GM23338 (cell line): ENCODE measurements around the gene LRMDA. TPM values are rescaled to one million over a fixed set of nuclear protein-coding genes. Genes with fewer than 3 reads are reported as not detected.

Source experiments
- ATAC-seq: fragments of 200-7000 bp; cut with Tn5 transposase; 3 replicates; pipeline ENCODE4 v1.9.1; 2020
- DNase-seq: peaks from one replicate; pipeline ENCODE4 v3.0.0-alpha.2; 2015; ENCODE audit warnings: low spot score
- H2AFZ ChIP-seq: fragments of 200-600 bp; sonication (generic); 2 replicates; pipeline ENCODE4 v1.8.0; 2016; ENCODE audit warnings: antibody characterized with exemption, mild to moderate bottlenecking, moderate library complexity
- H3F3A ChIP-seq: fragments of 200-600 bp; sonication (generic); replicated peaks from 2 replicates; pipeline ENCODE4 v1.8.0; 2017; ENCODE audit warnings: antibody characterized with exemption, mixed run types, low read depth
- H3K27ac ChIP-seq: fragments of 200-600 bp; sonication (generic); 2 replicates; pipeline ENCODE4 v1.6.1; 2016; ENCODE audit warnings: low read depth
- H3K27me3 ChIP-seq: fragments of 200-600 bp; sonication (generic); 2 replicates; pipeline ENCODE4 v1.8.0; 2016; ENCODE audit warnings: mild to moderate bottlenecking, mixed run types, moderate library complexity; ENCODE audit not compliant: insufficient read depth
- H3K36me3 ChIP-seq: fragments of 200-600 bp; sonication (generic); 2 replicates; pipeline ENCODE4 v1.8.0; 2016; ENCODE audit warnings: mild to moderate bottlenecking; ENCODE audit not compliant: insufficient read depth
- H3K4me1 ChIP-seq: fragments of 200-600 bp; sonication (generic); 2 replicates; pipeline ENCODE4 v1.8.0; 2016; ENCODE audit warnings: mild to moderate bottlenecking, moderate library complexity; ENCODE audit not compliant: insufficient read depth
- H3K4me2 ChIP-seq: fragments of 200-600 bp; sonication (generic); 2 replicates; pipeline ENCODE4 v1.7.1; 2017; ENCODE audit warnings: mixed run types
- H3K4me3 ChIP-seq: fragments of 200-600 bp; sonication (generic); 2 replicates; pipeline ENCODE4 v1.6.1; 2016; ENCODE audit warnings: mixed run types
- H3K79me2 ChIP-seq: fragments of 200-600 bp; sonication (generic); replicated peaks from 2 replicates; pipeline ENCODE4 v1.8.0; 2017; ENCODE audit warnings: mild to moderate bottlenecking; ENCODE audit not compliant: insufficient read depth
- H3K9me2 ChIP-seq: fragments of 200-600 bp; sonication (generic); 2 replicates; pipeline ENCODE4 v1.8.0; 2017; ENCODE audit not compliant: insufficient read depth
- H4K20me1 ChIP-seq: fragments of 200-600 bp; sonication (generic); replicated peaks from 2 replicates; pipeline ENCODE4 v1.8.0; 2017; ENCODE audit warnings: mild to moderate bottlenecking; ENCODE audit not compliant: insufficient read depth
- H3K27ac Mint-ChIP-seq: 2 replicates; pipeline ENCODE4 v1.8.0; 2020; ENCODE audit warnings: inconsistent platforms, mild to moderate bottlenecking, moderate library complexity, mixed read lengths
- H3K27me3 Mint-ChIP-seq: 3 replicates; pipeline ENCODE4 v1.8.0; 2022; ENCODE audit warnings: low read depth, mild to moderate bottlenecking, moderate library complexity, mixed read lengths, inconsistent platforms; ENCODE audit not compliant: insufficient read depth, poor library complexity
- H3K36me3 Mint-ChIP-seq: 3 replicates; pipeline ENCODE4 v1.8.0; 2021; ENCODE audit warnings: low read depth, mild to moderate bottlenecking, inconsistent platforms, moderate library complexity, mixed read lengths
- H3K4me1 Mint-ChIP-seq: 3 replicates; pipeline ENCODE4 v1.8.0; 2020; ENCODE audit warnings: mild to moderate bottlenecking, inconsistent platforms, mixed read lengths
- H3K4me3 Mint-ChIP-seq: 3 replicates; pipeline ENCODE4 v1.8.0; 2021; ENCODE audit warnings: moderate library complexity, mild to moderate bottlenecking, inconsistent platforms, mixed read lengths
- H3K9me3 Mint-ChIP-seq: 3 replicates; pipeline ENCODE4 v1.8.0; 2020; ENCODE audit warnings: moderate library complexity, mild to moderate bottlenecking, inconsistent platforms, mixed read lengths
- POLR2AphosphoS5 ChIP-seq: IDR thresholded peaks from 2 replicates; pipeline ENCODE4 v1.6.1; 2016; ENCODE audit warnings: antibody characterized with exemption, low read depth
- STAT1 ChIP-seq: IDR thresholded peaks from one replicate; pipeline ENCODE4 v1.6.1; 2016; ENCODE audit warnings: antibody characterized with exemption; ENCODE audit not compliant: unreplicated experiment
- ZNF331 ChIP-seq: fragments of 250-450 bp; sonication (Bioruptor Pico); IDR thresholded peaks from 2 replicates; pipeline ENCODE4 v1.5.0; 2020; ENCODE audit warnings: low read depth, mild to moderate bottlenecking, moderate library complexity
- polyA plus RNA-seq: library from polyadenylated mRNA; unstranded; fragments of >200 nt; fragmentation: Nextera tagmentation; extraction: Ambion mirVana; gene quantifications from 2 replicates; pipeline ENCODE4 v1.2.1, GENCODE V29; 2016
- total RNA-seq: library from RNA; depleted of rRNA; stranded (reverse); fragments of >200 nt; shearing (Covaris generic); gene quantifications from 2 replicates; pipeline ENCODE4 v1.2.3, GENCODE V29; 2014
- TF ChIP-seq, protein P1 (sequence below): fragments of 250-450 bp; sonication (Bioruptor Pico); IDR thresholded peaks from 2 replicates; pipeline ENCODE4 v1.5.0; 2020; ENCODE audit warnings: mild to moderate bottlenecking, moderate library complexity
- TF ChIP-seq, protein P2 (sequence below): IDR thresholded peaks from one replicate; pipeline ENCODE4 v1.6.1; 2018; ENCODE audit warnings: antibody characterized with exemption; ENCODE audit not compliant: unreplicated experiment

Gene LRMDA
- total and polyA plus RNA-seq, 2 experiments from 2014 or later, result 0.90 to 1.8 TPM

DNA sequence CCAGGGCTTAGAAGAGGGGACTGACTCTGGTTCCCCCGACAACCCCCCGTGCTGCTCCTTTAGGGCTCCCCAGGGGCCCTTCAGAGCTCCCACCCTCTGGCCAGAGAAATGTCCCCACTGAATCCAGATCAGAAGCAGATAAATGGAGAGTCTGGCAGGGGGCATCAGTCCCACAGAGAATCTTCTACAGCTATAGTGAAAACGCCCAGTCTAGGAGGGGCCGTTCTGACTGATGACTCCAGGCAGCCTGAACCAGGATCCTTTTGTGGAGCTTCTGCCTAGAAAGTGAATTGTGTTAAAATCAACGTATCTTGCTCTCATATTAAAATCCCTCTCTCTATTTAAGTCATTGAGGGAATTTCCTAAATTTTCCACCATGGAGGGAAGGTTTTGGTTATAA, 471.4 kb downstream of the LRMDA start:
- H3K4me1 Mint-ChIP-seq, result peaks cover 12% of the 10 kb centered on the region; the same call in 1 of the 3 replicates
- TF ChIP-seq, protein P1, sequence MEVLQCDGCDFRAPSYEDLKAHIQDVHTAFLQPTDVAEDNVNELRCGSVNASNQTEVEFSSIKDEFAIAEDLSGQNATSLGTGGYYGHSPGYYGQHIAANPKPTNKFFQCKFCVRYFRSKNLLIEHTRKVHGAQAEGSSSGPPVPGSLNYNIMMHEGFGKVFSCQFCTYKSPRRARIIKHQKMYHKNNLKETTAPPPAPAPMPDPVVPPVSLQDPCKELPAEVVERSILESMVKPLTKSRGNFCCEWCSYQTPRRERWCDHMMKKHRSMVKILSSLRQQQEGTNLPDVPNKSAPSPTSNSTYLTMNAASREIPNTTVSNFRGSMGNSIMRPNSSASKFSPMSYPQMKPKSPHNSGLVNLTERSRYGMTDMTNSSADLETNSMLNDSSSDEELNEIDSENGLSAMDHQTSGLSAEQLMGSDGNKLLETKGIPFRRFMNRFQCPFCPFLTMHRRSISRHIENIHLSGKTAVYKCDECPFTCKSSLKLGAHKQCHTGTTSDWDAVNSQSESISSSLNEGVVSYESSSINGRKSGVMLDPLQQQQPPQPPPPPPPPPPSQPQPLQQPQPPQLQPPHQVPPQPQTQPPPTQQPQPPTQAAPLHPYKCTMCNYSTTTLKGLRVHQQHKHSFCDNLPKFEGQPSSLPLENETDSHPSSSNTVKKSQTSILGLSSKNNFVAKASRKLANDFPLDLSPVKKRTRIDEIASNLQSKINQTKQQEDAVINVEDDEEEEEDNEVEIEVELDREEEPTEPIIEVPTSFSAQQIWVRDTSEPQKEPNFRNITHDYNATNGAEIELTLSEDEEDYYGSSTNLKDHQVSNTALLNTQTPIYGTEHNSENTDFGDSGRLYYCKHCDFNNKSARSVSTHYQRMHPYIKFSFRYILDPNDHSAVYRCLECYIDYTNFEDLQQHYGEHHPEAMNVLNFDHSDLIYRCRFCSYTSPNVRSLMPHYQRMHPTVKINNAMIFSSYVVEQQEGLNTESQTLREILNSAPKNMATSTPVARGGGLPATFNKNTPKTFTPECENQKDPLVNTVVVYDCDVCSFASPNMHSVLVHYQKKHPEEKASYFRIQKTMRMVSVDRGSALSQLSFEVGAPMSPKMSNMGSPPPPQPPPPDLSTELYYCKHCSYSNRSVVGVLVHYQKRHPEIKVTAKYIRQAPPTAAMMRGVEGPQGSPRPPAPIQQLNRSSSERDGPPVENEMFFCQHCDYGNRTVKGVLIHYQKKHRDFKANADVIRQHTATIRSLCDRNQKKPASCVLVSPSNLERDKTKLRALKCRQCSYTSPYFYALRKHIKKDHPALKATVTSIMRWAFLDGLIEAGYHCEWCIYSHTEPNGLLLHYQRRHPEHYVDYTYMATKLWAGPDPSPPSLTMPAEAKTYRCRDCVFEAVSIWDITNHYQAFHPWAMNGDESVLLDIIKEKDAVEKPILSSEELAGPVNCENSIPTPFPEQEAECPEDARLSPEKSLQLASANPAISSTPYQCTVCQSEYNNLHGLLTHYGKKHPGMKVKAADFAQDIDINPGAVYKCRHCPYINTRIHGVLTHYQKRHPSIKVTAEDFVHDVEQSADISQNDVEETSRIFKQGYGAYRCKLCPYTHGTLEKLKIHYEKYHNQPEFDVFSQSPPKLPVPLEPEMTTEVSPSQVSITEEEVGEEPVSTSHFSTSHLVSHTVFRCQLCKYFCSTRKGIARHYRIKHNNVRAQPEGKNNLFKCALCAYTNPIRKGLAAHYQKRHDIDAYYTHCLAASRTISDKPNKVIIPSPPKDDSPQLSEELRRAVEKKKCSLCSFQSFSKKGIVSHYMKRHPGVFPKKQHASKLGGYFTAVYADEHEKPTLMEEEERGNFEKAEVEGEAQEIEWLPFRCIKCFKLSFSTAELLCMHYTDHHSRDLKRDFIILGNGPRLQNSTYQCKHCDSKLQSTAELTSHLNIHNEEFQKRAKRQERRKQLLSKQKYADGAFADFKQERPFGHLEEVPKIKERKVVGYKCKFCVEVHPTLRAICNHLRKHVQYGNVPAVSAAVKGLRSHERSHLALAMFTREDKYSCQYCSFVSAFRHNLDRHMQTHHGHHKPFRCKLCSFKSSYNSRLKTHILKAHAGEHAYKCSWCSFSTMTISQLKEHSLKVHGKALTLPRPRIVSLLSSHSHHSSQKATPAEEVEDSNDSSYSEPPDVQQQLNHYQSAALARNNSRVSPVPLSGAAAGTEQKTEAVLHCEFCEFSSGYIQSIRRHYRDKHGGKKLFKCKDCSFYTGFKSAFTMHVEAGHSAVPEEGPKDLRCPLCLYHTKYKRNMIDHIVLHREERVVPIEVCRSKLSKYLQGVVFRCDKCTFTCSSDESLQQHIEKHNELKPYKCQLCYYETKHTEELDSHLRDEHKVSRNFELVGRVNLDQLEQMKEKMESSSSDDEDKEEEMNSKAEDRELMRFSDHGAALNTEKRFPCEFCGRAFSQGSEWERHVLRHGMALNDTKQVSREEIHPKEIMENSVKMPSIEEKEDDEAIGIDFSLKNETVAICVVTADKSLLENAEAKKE (CRISPR knock-in tag), result no peak
- TF ChIP-seq ZNF331 (CRISPR knock-in tag), result no peak
- TF ChIP-seq POLR2AphosphoS5, result no peak
- no peak for TF ChIP-seq STAT1
- Histone ChIP-seq H2AFZ (no peak overlapping the region), H3K4me2 (no peak overlapping the region), H3K27ac (no peak overlapping the region), H3K4me1 (no peaks in the 10 kb centered on the region; the same call in 1 of the 2 replicates), H3K4me3 (no peak overlapping the region), H3F3A (no peaks in the 10 kb centered on the region), H3K79me2 (no peaks in the 10 kb centered on the region), H3K36me3 (no peaks in the 10 kb centered on the region), H3K9me2 (no peaks in the 10 kb centered on the region), H4K20me1 (no peaks in the 10 kb centered on the region), H3K27me3 (no peaks in the 10 kb centered on the region)
- no peak overlapping the region for H3K27ac Mint-ChIP-seq
- H3K4me3 Mint-ChIP-seq, result no peak overlapping the region
- H3K9me3 Mint-ChIP-seq, result no peaks in the 10 kb centered on the region
- H3K27me3 Mint-ChIP-seq, result peaks cover 4% of the 10 kb centered on the region
- no peak for ATAC-seq
- no peak for DNase-seq
- H3K36me3 Mint-ChIP-seq, result no peaks in the 10 kb centered on the region

DNA sequence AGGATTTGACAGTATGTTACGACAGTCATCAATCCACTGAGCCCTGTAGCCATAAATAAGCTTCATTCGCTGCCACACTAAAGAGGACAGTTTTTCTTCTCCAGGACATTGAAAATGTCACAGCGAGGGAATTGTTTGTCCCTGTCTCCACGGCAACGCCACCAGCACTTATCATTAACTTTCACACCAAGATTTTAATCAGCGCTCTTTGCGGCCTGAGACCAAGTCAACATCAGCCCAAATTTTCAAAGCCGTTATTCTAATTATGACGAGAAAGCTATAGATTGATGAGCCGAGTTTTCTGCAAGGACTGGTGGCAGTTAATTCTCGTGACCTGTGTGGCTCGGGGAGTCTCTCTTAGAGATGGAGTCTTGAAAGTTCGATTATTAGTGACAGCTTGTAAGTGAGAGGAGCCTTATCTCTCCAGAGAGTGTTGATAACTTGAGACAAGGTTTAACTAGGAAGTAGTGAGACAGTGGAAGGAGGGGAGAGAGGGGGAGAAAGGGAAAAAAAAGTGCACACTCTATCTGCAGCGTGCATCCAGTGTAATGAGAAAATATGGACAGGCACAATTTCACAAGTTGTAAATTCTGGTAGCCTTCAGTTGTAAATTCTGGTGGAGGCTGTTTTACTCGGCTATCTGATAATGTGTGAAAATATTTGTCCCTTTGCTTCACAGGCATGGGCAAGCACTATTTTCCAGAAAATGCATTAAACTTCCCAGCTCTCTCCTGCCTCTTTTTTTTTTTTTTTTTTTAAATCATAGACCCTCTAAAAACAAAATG, 473.3 kb downstream of the LRMDA start:
- Histone ChIP-seq H2AFZ (no peak overlapping the region), H4K20me1 (no peaks in the 10 kb centered on the region), H3K79me2 (no peaks in the 10 kb centered on the region), H3K4me1 (no peaks in the 10 kb centered on the region; the same call in 1 of the 2 replicates), H3K4me3 (no peak overlapping the region), H3K27ac (no peak overlapping the region), H3K4me2 (no peak overlapping the region), H3K9me2 (no peaks in the 10 kb centered on the region), H3F3A (no peaks in the 10 kb centered on the region), H3K27me3 (no peaks in the 10 kb centered on the region), H3K36me3 (no peaks in the 10 kb centered on the region)
- TF ChIP-seq, protein P2, sequence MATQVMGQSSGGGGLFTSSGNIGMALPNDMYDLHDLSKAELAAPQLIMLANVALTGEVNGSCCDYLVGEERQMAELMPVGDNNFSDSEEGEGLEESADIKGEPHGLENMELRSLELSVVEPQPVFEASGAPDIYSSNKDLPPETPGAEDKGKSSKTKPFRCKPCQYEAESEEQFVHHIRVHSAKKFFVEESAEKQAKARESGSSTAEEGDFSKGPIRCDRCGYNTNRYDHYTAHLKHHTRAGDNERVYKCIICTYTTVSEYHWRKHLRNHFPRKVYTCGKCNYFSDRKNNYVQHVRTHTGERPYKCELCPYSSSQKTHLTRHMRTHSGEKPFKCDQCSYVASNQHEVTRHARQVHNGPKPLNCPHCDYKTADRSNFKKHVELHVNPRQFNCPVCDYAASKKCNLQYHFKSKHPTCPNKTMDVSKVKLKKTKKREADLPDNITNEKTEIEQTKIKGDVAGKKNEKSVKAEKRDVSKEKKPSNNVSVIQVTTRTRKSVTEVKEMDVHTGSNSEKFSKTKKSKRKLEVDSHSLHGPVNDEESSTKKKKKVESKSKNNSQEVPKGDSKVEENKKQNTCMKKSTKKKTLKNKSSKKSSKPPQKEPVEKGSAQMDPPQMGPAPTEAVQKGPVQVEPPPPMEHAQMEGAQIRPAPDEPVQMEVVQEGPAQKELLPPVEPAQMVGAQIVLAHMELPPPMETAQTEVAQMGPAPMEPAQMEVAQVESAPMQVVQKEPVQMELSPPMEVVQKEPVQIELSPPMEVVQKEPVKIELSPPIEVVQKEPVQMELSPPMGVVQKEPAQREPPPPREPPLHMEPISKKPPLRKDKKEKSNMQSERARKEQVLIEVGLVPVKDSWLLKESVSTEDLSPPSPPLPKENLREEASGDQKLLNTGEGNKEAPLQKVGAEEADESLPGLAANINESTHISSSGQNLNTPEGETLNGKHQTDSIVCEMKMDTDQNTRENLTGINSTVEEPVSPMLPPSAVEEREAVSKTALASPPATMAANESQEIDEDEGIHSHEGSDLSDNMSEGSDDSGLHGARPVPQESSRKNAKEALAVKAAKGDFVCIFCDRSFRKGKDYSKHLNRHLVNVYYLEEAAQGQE, result no peak
- TF ChIP-seq STAT1, result no peak
- Mint-ChIP-seq H3K4me1 (peaks cover 12% of the 10 kb centered on the region; the same call in 1 of the 3 replicates), H3K9me3 (no peaks in the 10 kb centered on the region), H3K27me3 (peaks cover 6% of the 10 kb centered on the region), H3K4me3 (no peak overlapping the region), H3K27ac (no peak overlapping the region), H3K36me3 (no peaks in the 10 kb centered on the region)
- ATAC-seq (no peak), DNase-seq (no peak)
